PC-9 (cell line): Measurements from ENCODE around the gene CALCA. TPM values are rescaled to one million over a fixed set of nuclear protein-coding genes. Genes with fewer than 3 reads are reported as not detected.
"Not testable (repeated sequence)": the region's sequence is repeated elsewhere in the genome, so short reads cannot be mapped to it uniquely, and the experiment has no call there.

Experiments
- BruUV-seq: library from RNA; stranded (reverse); fragments of 400-500 nt; replicated peaks from 2 replicates; lab custom pipeline; 2021; lab: Mats Ljungman, UMichigan
- CTCF ChIA-PET: fragments of 300-600 bp; sonication (Branson Sonifier 250); formaldehyde crosslinking; loops from one replicate; lab custom pipeline; 2022; ENCODE audit warnings: antibody characterized with exemption; lab: Charles Lee
- POLR2A ChIA-PET: fragments of 300-600 bp; sonication (Branson Sonifier 250); formaldehyde crosslinking; loops from one replicate; lab custom pipeline; 2022; ENCODE audit warnings: antibody characterized with exemption; ENCODE audit not compliant: unreplicated experiment; lab: Charles Lee
- DNase-seq, 2 experiments: peaks; one replicate each; pipeline versions ENCODE4 v3.0.0 to v3.0.0-alpha.2; 2015 to 2022; ENCODE audit warnings: mixed read lengths in 1 of 2
- H2AFZ ChIP-seq: fragments of 200-600 bp; sonication (generic); 2 replicates; pipeline ENCODE4 v1.8.1; 2017; ENCODE audit warnings: antibody characterized with exemption
- H3F3A ChIP-seq: fragments of 200-600 bp; sonication (generic); 2 replicates; pipeline ENCODE4 v1.8.1; 2017; ENCODE audit warnings: antibody characterized with exemption, mild to moderate bottlenecking, low read depth; ENCODE audit not compliant: insufficient read depth
- H3K27ac ChIP-seq: fragments of 200-600 bp; sonication (generic); 2 replicates; pipeline ENCODE4 v1.6.1; 2016; ENCODE audit warnings: mixed run types
- H3K27me3 ChIP-seq: fragments of 200-600 bp; sonication (generic); 2 replicates; pipeline ENCODE4 v1.6.1; 2016; ENCODE audit warnings: low read depth, mixed run types; ENCODE audit not compliant: insufficient read depth
- H3K36me3 ChIP-seq: fragments of 200-600 bp; sonication (generic); 2 replicates; pipeline ENCODE4 v1.6.1; 2016; ENCODE audit warnings: low read depth, mixed run types
- H3K4me1 ChIP-seq: fragments of 200-600 bp; sonication (generic); replicated peaks from 2 replicates; pipeline ENCODE4 v1.6.1; 2016; ENCODE audit warnings: mixed run types; ENCODE audit not compliant: insufficient read depth
- H3K4me2 ChIP-seq: fragments of 200-600 bp; sonication (generic); 2 replicates; pipeline ENCODE4 v1.6.1; 2017; ENCODE audit warnings: mixed run types
- H3K4me3 ChIP-seq: fragments of 200-600 bp; sonication (generic); 2 replicates; pipeline ENCODE4 v1.6.1; 2016; ENCODE audit warnings: mixed run types
- H3K79me2 ChIP-seq: fragments of 200-600 bp; sonication (generic); 2 replicates; pipeline ENCODE4 v1.6.1; 2017; ENCODE audit warnings: low read depth, mixed run types
- H3K9me2 ChIP-seq: fragments of 200-600 bp; sonication (generic); 2 replicates; pipeline ENCODE4 v1.8.1; 2017; ENCODE audit warnings: mild to moderate bottlenecking; ENCODE audit not compliant: insufficient read depth
- H3K9me3 ChIP-seq: fragments of 200-600 bp; sonication (generic); 2 replicates; pipeline ENCODE4 v1.8.1; 2016; ENCODE audit warnings: low read depth; ENCODE audit not compliant: insufficient read depth
- H4K20me1 ChIP-seq: fragments of 200-600 bp; sonication (generic); 2 replicates; pipeline ENCODE4 v1.8.1; 2017; ENCODE audit not compliant: insufficient read depth
- CTCF ChIP-seq: fragments of 200-600 bp; sonication (generic); conservative IDR thresholded peaks from 2 replicates; pipeline ENCODE4 v1.6.1; 2017; ENCODE audit warnings: mixed run types, antibody characterized with exemption, mild to moderate bottlenecking, moderate library complexity
- EZH2 ChIP-seq: fragments of 200-600 bp; sonication (generic); IDR thresholded peaks from 2 replicates; pipeline ENCODE4 v1.8.0; 2017; ENCODE audit warnings: antibody characterized with exemption, low read depth
- intact Hi-C: fragments of 100-400 bp; cut with micrococcal nuclease; formaldehyde crosslinking; loops from one replicate; pipeline ENCODE4 v1.10.0; 2022; ENCODE audit not compliant: unreplicated experiment
- total RNA-seq: library from RNA; stranded (reverse); gene quantifications from 2 replicates; pipeline ENCODE4 v1.2.3, GENCODE V29; 2021

Gene CALCA
- total RNA-seq, 1 experiment from 2014 or later, result not detected

DNA sequence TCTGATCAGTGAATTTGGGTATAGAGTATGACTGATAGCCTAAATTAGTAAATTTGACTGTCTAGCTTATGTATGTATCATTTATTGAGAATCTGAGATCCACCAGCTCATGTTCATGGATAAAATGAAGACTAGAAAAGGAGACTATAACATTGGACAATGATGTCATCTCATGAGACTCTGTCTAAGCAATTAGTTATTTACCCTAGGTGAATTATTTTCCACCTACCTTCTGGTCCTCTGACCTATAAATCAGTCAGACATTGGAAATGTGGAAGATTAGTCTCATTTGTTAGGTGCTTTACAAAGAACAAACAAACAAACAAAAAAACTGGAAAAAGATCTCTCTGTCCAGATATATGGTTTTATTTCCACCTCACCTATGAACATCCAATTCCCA lies 38.7 kb upstream of the CALCA start:
- TF ChIP-seq CTCF (no peak), EZH2 (no peak)
- no peak for DNase-seq
- Histone ChIP-seq H4K20me1 (no peaks in the 10 kb centered on the region), H3F3A (no peaks in the 10 kb centered on the region), H3K79me2 (no peaks in the 10 kb centered on the region), H2AFZ (no peak overlapping the region), H3K36me3 (no peaks in the 10 kb centered on the region), H3K9me3 (no peaks in the 10 kb centered on the region), H3K27ac (no peak overlapping the region), H3K27me3 (no peaks in the 10 kb centered on the region), H3K9me2 (no peaks in the 10 kb centered on the region), H3K4me1 (no peaks in the 10 kb centered on the region), H3K4me3 (no peak overlapping the region), H3K4me2 (no peak overlapping the region)
- ChIA-PET POLR2A (no interaction called here), CTCF (no interaction called here)
- BruUV-seq, result no TSS peak
- intact Hi-C loops, result no loop called here

GRCh38 chr11:15006139-15006759 lies 34.1 kb upstream of the CALCA start:
- H3K9me2 ChIP-seq, result no peaks in the 10 kb centered on the region
- H3K79me2 ChIP-seq, result no peaks in the 10 kb centered on the region
- BruUV-seq, result no TSS peak
- intact Hi-C loops, result loop anchor here (10.0 kb wide), 1 partner anchor 101 kb away; no protein-coding TSS in a partner anchor
- POLR2A ChIA-PET, result no interaction called here
- no peaks in the 10 kb centered on the region for H4K20me1 ChIP-seq
- TF ChIP-seq CTCF, result peak; percentile 56; the same call in 1 of the 2 replicates
- no peak for TF ChIP-seq EZH2
- H3K36me3 ChIP-seq, result no peaks in the 10 kb centered on the region
- no peaks in the 10 kb centered on the region for H3F3A ChIP-seq
- no peaks in the 10 kb centered on the region for H3K4me1 ChIP-seq
- CTCF ChIA-PET, result no interaction called here
- H3K27me3 ChIP-seq, result no peaks in the 10 kb centered on the region
- H3K4me3 ChIP-seq, result no peak overlapping the region
- H2AFZ ChIP-seq, result no peak overlapping the region
- DNase-seq, result no peak
- H3K4me2 ChIP-seq, result no peak overlapping the region
- H3K9me3 ChIP-seq, result no peaks in the 10 kb centered on the region
- no peak overlapping the region for H3K27ac ChIP-seq

GRCh38 chr11:14988133-14988532 lies 16.0 kb upstream of the CALCA start:
- H3K27me3 ChIP-seq, H3K79me2 ChIP-seq, H4K20me1 ChIP-seq, intact Hi-C loops, H3K36me3 ChIP-seq, H3K4me3 ChIP-seq, CTCF ChIA-PET, H3K27ac ChIP-seq, H3K9me3 ChIP-seq, H3K4me2 ChIP-seq, H3K9me2 ChIP-seq, DNase-seq, BruUV-seq, H2AFZ ChIP-seq, H3F3A ChIP-seq, POLR2A ChIA-PET, H3K4me1 ChIP-seq: not testable (repeated sequence)

DNA sequence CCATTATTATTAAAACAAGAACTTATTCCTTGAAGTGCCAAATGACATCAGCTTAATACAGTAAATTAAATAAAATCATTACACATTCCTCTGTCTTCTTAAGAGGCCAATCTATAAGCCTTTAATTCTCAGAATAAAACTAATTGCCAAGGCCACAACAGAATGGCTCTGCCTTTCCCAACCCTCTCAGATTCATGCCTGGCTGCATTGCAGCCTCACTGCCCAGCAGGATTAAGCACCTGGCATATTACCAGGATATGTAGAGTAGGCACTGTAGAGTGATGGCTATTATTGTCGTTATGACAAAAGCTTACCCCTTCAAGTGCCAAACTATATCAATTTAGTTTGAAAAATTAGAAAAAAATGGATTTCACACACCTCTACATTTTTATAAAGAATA lies 9.4 kb upstream of the CALCA start:
- no peaks in the 10 kb centered on the region for H3K9me2 ChIP-seq
- H3K9me3 ChIP-seq, result no peaks in the 10 kb centered on the region
- intact Hi-C loops, result no loop called here
- H2AFZ ChIP-seq, result no peak overlapping the region
- no TSS peak for BruUV-seq
- H3K36me3 ChIP-seq, result no peaks in the 10 kb centered on the region
- H3K27ac ChIP-seq, result no peak overlapping the region
- TF ChIP-seq EZH2 (no peak), CTCF (no peak)
- no peaks in the 10 kb centered on the region for H4K20me1 ChIP-seq
- no peaks in the 10 kb centered on the region for H3K79me2 ChIP-seq
- no peak overlapping the region for H3K4me2 ChIP-seq
- no peaks in the 10 kb centered on the region for H3K27me3 ChIP-seq
- no peaks in the 10 kb centered on the region for H3F3A ChIP-seq
- H3K4me1 ChIP-seq, result no peaks in the 10 kb centered on the region
- no peak overlapping the region for H3K4me3 ChIP-seq
- POLR2A ChIA-PET, result no interaction called here
- no peak for DNase-seq
- CTCF ChIA-PET, result no interaction called here
